Esophagus squamous epithelium (tissue), 5 donors: ENCODE data around the gene LRRFIP2. TPM values are rescaled to one million over a fixed set of nuclear protein-coding genes. Genes with fewer than 3 reads are reported as not detected.

Experiments used
- DNase-seq: peaks from one replicate; lab custom pipeline; 2025; lab: John Stamatoyannopoulos, UW
- H3K27ac ChIP-seq, 4 donors: fragments of 200-600 bp; sonication (generic); one replicate each; pipeline ENCODE4 v1.5.1; 2016 to 2019; ENCODE audit warnings: mild to moderate bottlenecking in 1 of 4
- H3K27me3 ChIP-seq, 4 donors: fragments of 200-600 bp; sonication (generic); 1 replicate in 3 of 4; 2 replicates in 1 of 4; pipeline versions ENCODE4 v1.5.1 to v1.6.0; 2017 to 2021; ENCODE audit warnings: antibody characterized with exemption in 1 of 4
- H3K36me3 ChIP-seq, 3 donors: fragments of 200-600 bp; sonication (generic); one replicate each; pipeline ENCODE4 v1.5.1; 2016 to 2019
- H3K4me1 ChIP-seq, 3 donors: fragments of 200-600 bp; sonication (generic); one replicate each; pipeline ENCODE4 v1.5.1; 2017 to 2019
- H3K4me3 ChIP-seq, 4 donors: fragments of 200-600 bp; sonication (generic); 1 replicate in 3 of 4; 2 replicates in 1 of 4; pipeline ENCODE4 v1.5.1; 2016 to 2019; ENCODE audit warnings: mild to moderate bottlenecking in 2 of 4, moderate library complexity in 1 of 4
- H3K9me3 ChIP-seq, 3 donors: fragments of 200-600 bp; sonication (generic); one replicate each; pipeline ENCODE4 v1.5.1; 2016 to 2019
- CTCF ChIP-seq, 6 experiments: fragments of 450-650 bp in 4 of 6; fragments of 200-600 bp in 2 of 6; sonication (generic) in 2 of 6; IDR thresholded peaks; one replicate each; pipeline ENCODE4 v1.5.1; 2016 to 2019; ENCODE audit warnings: antibody characterized with exemption in 6 of 6, mild to moderate bottlenecking in 4 of 6, moderate library complexity in 4 of 6
- POLR2A ChIP-seq, 4 donors: fragments of 450-650 bp; IDR thresholded peaks; one replicate each; pipeline ENCODE4 v1.6.1; 2017; ENCODE audit warnings: antibody characterized with exemption in 4 of 4, mild to moderate bottlenecking in 4 of 4, moderate library complexity in 3 of 4
- WGBS, 2 donors: methylation state at CpG; one replicate each; pipeline ENCODE4 v1.1.5; 2018; 5-methylcytosine and 5-hydroxymethylcytosine counted together
- intact Hi-C: fragments of 100-400 bp; cut with DNase I; formaldehyde crosslinking; loops from one replicate; pipeline ENCODE4 v1.15.0; 2022
- small RNA-seq, 4 donors: library from RNA; depleted of rRNA; stranded (forward); fragments of <200 nt; gene quantifications; one replicate each; pipeline ENCODE3, GENCODE V24; 2016
- total RNA-seq, 4 donors: library from RNA; depleted of rRNA; stranded (reverse); fragments of >200 nt; gene quantifications; one replicate each; pipeline ENCODE4 v1.1.0, GENCODE V29; 2016
- donor health status: DM: yes; HTN: yes; CAD: no.

Gene LRRFIP2
- total RNA-seq, 4 donors from 2014 or later, result 50.0 to 99.7 (median 87.8) TPM

GRCh38 chr3:37017683-37018082, 156.7 kb downstream of the LRRFIP2 start:
- Histone ChIP-seq H3K4me1 (no peaks in the 10 kb centered on the region), H3K27ac (no peak overlapping the region), H3K9me3 (no peaks in the 10 kb centered on the region), H3K4me3 (no peak overlapping the region), H3K36me3 (peaks cover 16 to 98% (median 18%) of the 10 kb centered on the region in 3 donors), H3K27me3 (no peaks in the 10 kb centered on the region)
- no peak for DNase-seq
- intact Hi-C loops, result no loop called here
- TF ChIP-seq POLR2A (IDR thresholded peaks at IDR 0.05) (no peak), CTCF (IDR thresholded peaks at IDR 0.05) (no peak)
- 100% methylated on average over 1 to 2 of the region's 3 CpGs for WGBS, 2 donors

DNA sequence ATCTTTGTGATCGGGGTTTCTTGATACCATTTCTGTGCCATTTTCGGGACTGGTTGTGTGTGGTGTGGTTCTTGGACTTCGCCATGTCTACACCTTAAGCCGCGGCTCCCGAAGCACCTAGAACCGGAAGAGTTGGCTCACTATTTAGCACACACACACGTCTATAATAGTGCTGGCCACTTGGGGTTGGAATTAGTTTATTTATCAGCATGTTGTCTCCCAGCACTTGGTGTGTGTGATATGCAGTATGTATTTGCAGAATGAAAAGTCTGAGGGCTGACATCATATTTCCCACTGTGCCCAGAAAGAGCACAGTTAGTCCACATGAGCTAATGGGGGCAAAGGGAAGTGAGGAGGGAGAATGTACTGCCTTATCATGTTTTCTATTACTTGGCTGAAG, 157.5 kb downstream of the LRRFIP2 start:
- Histone ChIP-seq H3K9me3 (no peaks in the 10 kb centered on the region), H3K27me3 (no peaks in the 10 kb centered on the region), H3K4me1 (no peaks in the 10 kb centered on the region), H3K4me3 (no peak overlapping the region), H3K36me3 (peaks cover 16 to 98% (median 18%) of the 10 kb centered on the region in 3 donors), H3K27ac (no peak overlapping the region)
- 92 to 96% methylated on average over 7 to 8 of the region's 8 CpGs for WGBS, 2 donors
- TF ChIP-seq CTCF (IDR thresholded peaks at IDR 0.05) (no peak), POLR2A (IDR thresholded peaks at IDR 0.05) (no peak)
- DNase-seq, result no peak
- intact Hi-C loops, result no loop called here

GRCh38 chr3:37015642-37016041, 158.7 kb downstream of the LRRFIP2 start:
- intact Hi-C loops, result no loop called here
- DNase-seq, result no peak
- Histone ChIP-seq H3K27ac (no peak overlapping the region), H3K4me1 (no peaks in the 10 kb centered on the region), H3K4me3 (no peak overlapping the region), H3K36me3 (peaks cover 11 to 98% (median 16%) of the 10 kb centered on the region in 3 donors), H3K9me3 (no peaks in the 10 kb centered on the region), H3K27me3 (no peaks in the 10 kb centered on the region)
- WGBS, 2 donors, result 90 to 94% methylated on average over 5 of the region's 5 CpGs
- TF ChIP-seq POLR2A (IDR thresholded peaks at IDR 0.05), result no peak
- TF ChIP-seq CTCF (IDR thresholded peaks at IDR 0.05), result no peak

GRCh38 chr3:37014620-37015019, 159.8 kb downstream of the LRRFIP2 start:
- TF ChIP-seq POLR2A (IDR thresholded peaks at IDR 0.05) (no peak), CTCF (IDR thresholded peaks at IDR 0.05) (no peak)
- Histone ChIP-seq H3K4me1 (no peaks in the 10 kb centered on the region), H3K9me3 (no peaks in the 10 kb centered on the region), H3K36me3 (peaks cover 5 to 98% (median 13%) of the 10 kb centered on the region in 3 donors), H3K27me3 (no peaks in the 10 kb centered on the region), H3K4me3 (no peak overlapping the region), H3K27ac (no peak overlapping the region)
- WGBS, 2 donors, result 92% methylated on average over 2 of the region's 2 CpGs
- DNase-seq, result no peak
- intact Hi-C loops, result no loop called here

Small RNAs within 50 kb of the gene (small RNA-seq; reads per million reads assigned to genes)
- 0 reads per million in 4 donors for gene RF00019
- 0 reads per million in 4 donors for gene RNU6-1301P

Other genes starting within 250 kb of the LRRFIP2 start
- 1 to 10 TPM; 1.8 to 6.3 (median 3.7) TPM for gene TRANK1, start 229.5 kb downstream of the LRRFIP2 start, total RNA-seq
- 10 to 100 TPM in 1 of 4 donors, 1 to 10 TPM in 3; 5.5 to 13.9 (median 7.7) TPM for gene EPM2AIP1, start 181.5 kb downstream of the LRRFIP2 start, total RNA-seq
- gene MLH1, start 181.1 kb downstream of the LRRFIP2 start, total RNA-seq, result 10 to 100 TPM; 15.7 to 33.4 (median 26.1) TPM
- 10 to 100 TPM; 47.2 to 98.6 (median 76.8) TPM for gene GOLGA4, start 68.7 kb upstream of the LRRFIP2 start, total RNA-seq